GM12801 (cell line): ENCODE measurements around the gene JAKMIP2.

ENCODE experiments used
- CTCF ChIP-seq: IDR thresholded peaks from one replicate; pipeline ENCODE4 v1.5.1; 2011; ENCODE audit warnings: control low read depth; ENCODE audit not compliant: insufficient read length; ENCODE audit errors: extremely low read depth

JAKMIP2 gene

GRCh38 chr5:147780924-147781573 is 1.5 kb downstream of the JAKMIP2 start:
- no peak for TF ChIP-seq CTCF

GRCh38 chr5:147779694-147780093 is 2.8 kb downstream of the JAKMIP2 start:
- TF ChIP-seq CTCF: no peak

GRCh38 chr5:147776989-147777388 is 5.5 kb downstream of the JAKMIP2 start:
- TF ChIP-seq CTCF: no peak

GRCh38 chr5:147773587-147773986 is 8.9 kb downstream of the JAKMIP2 start:
- TF ChIP-seq CTCF: no peak

- no peak for TF ChIP-seq CTCF
These were observed 9.4 kb downstream of the JAKMIP2 start for GRCh38 chr5:147773139-147773538.

- TF ChIP-seq CTCF: no peak
These were observed 15.5 kb downstream of the JAKMIP2 start for GRCh38 chr5:147767048-147767447.

GRCh38 chr5:147763791-147764525 is 18.6 kb downstream of the JAKMIP2 start:
- TF ChIP-seq CTCF: no peak
